ENCODE measurements around the gene ATAT1.

The ATAT1 gene

DNA sequence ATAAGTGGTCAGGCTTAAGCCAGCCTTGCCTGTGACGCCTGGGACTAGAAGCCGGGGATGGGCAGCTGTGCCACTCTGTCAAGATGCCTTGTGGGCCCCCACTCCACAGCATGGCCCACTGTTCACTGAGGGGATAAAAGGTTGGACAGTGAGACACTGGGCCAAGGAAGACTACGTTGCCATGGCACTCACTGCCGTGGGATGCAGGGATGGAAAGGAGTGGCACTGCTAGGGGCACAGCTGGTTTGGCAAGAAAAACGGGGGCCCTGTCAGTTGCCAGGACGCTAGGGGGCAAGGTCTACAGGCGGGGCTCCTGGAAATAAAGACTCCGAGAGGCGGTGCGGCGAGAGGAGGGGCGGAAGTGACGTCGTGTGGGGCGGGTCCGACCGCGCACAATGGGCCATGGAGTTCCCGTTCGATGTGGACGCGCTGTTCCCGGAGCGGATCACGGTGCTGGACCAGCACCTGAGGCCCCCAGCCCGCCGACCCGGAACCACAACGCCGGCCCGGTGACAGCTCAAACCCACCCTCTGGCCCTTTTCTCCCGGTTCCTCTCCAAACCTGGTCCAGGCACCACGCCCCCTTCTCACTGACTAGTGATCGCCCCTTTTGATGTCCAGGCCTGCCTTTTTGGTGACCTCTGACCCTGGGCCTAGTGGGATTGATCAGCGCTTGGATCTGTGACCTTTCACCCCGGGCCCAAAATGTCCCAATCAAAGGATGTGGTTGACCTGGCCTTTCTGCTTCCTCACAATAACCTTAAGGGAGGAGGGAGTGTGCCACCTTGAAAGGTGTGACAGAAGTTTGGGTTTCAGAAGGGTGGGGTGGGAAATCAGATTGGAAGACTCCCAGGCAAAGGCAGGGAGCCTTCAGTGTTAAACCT is at the start of gene ATAT1:
TSS of gene ATAT1 (plus strand) at position 391 of the 883 bp plus-strand sequence.
- peak; percentile 74 to 80 for DNase-seq (ENCODE audit: low read depth in 1 of 2, low spot score in 1 of 2)

DNA sequence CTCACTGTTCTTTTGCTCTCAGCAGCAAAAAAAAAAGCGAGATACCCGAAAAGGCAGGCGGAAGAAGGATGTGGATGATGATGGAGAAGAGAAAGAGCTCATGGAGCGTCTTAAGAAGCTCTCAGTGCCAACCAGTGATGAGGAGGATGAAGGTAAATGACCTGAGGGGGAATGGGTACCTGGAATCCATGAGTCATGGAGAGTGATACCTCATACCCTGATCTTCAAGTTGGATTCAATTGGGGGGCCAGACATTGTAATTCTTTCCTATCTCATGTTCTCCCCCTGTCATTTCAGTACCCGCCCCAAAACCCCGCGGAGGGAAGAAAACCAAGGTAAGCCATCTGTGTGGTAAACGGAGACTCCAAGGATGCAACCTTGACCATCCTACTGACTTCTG is 48.6 kb upstream of the ATAT1 start:
- DNase-seq (ENCODE audit: low read depth in 1 of 2, low spot score in 1 of 2), result no peak

DNA sequence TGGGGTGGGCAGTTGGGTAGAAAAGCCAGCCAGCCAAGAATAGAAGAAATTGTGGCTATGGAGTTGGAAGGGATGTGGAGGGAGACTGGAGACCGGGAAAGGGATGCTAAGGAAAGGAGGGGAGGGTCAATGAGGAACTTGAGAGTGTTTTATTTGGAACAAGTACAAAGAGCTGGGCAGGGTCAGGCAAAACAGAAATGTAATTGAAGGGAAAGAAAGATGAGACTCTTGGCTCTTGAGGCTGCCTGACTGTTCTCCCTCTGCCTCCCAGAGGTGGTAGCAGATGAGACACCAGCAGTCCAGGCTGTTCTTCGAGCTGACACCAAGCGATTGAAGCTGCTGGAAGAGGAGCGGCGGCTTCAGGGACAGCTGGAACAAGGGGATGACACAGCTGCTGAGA is 42.8 kb upstream of the ATAT1 start:
- no peak for DNase-seq (ENCODE audit: low read depth in 1 of 2, low spot score in 1 of 2)

DNA sequence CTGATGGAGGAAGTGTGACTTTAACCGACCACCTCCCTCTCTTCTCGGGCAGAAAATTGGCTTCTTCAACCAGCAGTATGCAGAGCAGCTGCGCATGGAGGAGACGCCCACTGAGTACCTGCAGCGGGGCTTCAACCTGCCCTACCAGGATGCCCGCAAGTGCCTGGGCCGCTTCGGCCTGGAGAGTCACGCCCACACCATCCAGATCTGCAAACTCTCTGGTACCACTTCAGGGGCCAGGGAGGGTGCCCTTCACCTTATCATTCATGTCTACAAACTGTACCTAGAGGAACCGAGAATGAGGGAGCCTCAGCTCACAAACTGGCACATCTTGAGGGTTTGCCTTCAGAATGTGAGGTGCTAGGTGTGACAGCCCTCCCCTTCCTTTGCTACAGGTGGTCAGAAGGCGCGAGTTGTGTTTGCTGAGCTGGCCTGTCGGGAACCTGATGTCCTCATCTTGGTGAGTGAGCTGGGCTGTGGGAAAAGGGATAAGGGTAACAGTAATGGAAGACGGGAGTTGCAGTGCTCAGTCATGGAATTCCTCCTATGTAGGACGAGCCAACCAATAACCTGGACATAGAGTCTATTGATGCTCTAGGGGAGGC is 36.8 kb upstream of the ATAT1 start:
- DNase-seq (ENCODE audit: low read depth in 1 of 2, low spot score in 1 of 2), result no peak

DNA sequence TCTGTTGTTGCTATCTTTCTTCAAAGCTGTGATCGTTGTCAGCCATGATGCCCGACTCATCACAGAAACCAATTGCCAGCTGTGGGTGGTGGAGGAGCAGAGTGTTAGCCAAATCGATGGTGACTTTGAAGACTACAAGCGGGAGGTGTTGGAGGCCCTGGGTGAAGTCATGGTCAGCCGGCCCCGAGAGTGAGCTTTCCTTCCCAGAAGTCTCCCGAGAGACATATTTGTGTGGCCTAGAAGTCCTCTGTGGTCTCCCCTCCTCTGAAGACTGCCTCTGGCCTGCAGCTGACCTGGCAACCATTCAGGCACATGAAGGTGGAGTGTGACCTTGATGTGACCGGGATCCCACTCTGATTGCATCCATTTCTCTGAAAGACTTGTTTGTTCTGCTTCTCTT is 36.2 kb upstream of the ATAT1 start:
- no peak for DNase-seq (ENCODE audit: low read depth in 1 of 2, low spot score in 1 of 2)

DNA sequence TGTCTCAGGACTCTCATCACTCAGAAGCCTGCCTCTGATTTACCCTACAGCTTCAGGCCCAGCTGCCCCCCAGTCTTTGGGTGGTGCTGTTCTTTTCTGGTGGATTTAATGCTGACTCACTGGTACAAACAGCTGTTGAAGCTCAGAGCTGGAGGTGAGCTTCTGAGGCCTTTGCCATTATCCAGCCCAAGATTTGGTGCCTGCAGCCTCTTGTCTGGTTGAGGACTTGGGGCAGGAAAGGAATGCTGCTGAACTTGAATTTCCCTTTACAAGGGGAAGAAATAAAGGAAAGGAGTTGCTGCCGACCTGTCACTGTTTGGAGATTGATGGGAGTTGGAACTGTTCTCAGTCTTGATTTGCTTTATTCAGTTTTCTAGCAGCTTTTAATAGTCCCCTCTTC is 35.7 kb upstream of the ATAT1 start:
- no peak for DNase-seq (ENCODE audit: low read depth in 1 of 2, low spot score in 1 of 2)

DNA sequence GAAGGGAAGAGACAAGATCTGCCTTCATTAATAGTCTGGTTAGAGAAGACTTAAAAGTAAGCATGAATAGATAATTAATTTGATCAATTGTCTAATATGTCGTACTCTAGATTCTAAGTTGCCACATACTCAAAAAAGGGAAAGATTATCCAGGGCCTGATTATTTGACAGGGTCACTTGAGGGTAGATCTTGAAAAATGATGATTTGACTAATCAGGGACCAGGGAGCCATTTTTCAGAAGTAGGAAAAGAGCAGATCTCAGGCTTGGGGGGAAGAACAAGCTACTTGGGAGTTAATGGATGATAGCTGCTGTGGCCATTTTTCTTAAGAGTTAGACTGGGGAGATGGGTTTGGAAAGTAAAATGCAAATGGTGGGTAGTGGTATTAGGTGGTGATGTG is 34.4 kb upstream of the ATAT1 start:
- no peak for DNase-seq (ENCODE audit: low read depth in 1 of 2, low spot score in 1 of 2)

DNA sequence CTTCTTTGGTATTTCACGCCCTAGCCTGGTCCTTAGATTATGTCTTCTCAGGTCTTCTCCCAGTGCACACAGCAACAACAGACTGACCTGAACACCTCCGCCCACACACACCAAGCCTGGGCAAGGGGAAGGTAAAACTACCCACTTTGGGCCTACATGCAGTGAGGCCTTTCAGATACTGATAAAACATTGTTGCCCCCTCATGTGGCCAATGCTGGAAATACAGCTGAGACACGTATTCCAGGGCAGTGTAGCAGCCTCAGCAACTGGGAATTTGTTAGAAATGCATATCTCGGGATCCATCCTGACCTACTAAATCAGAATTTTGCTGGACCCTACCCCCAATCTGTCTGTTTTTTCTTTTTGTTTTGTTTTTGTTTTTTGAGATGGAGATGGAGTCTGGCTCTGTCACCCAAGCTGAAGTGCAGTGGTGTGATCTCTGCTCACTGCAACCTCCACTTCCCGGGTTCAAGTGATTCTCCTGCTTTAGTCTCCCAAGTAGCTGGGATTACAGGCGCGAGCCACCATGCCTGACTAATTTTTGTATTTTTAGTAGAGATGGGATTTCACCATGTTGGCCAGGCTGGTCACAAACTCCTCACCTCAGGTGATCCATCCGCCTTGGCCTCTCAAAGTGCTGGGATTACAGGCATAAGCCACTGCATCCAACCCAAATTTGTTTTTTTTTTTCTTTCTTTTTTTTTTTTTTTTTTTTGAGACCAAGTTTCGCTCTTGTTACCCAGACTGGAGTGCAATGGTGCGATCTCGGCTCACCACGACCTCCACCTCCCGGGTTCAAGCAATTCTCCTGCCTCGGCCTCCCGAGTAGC is 29.1 kb upstream of the ATAT1 start:
- DNase-seq (ENCODE audit: low read depth in 1 of 2, low spot score in 1 of 2), result peak; percentile 65 to 72

DNA sequence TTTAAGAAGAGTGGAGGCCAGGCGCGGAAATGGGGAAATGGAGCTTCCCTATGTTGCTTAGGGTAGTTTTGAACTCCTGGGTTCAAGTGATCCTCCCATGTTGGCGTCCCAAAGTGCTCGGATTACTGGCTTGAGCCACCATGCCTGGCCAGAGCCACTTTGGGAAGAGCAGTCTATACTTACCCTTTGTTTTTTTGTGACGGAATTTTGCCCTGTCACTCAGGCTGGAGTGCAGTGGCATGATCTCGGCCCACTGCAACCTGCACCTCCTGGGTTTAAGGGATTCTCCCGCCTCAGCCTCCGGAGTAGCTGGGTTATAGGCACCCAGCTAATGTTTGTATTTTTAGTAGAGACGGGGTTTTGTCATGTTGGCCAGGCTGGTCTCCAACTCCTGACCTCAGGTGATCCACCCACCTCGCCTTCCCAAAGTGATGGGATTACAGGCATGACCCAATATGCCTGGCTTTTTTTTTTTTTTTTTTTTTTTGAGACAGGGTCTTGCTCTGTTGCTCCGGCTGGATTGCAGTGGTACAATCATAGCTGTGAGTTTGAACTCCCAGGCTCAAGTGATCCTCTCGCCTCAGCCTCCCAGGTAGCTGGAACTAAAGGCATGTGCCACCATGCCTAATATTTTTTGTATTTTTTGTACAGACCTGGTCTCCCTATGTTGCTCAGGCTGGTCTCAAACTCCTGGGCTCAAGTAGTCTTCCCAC is 27.6 kb upstream of the ATAT1 start:
- DNase-seq (ENCODE audit: low read depth in 1 of 2, low spot score in 1 of 2), result no peak

DNA sequence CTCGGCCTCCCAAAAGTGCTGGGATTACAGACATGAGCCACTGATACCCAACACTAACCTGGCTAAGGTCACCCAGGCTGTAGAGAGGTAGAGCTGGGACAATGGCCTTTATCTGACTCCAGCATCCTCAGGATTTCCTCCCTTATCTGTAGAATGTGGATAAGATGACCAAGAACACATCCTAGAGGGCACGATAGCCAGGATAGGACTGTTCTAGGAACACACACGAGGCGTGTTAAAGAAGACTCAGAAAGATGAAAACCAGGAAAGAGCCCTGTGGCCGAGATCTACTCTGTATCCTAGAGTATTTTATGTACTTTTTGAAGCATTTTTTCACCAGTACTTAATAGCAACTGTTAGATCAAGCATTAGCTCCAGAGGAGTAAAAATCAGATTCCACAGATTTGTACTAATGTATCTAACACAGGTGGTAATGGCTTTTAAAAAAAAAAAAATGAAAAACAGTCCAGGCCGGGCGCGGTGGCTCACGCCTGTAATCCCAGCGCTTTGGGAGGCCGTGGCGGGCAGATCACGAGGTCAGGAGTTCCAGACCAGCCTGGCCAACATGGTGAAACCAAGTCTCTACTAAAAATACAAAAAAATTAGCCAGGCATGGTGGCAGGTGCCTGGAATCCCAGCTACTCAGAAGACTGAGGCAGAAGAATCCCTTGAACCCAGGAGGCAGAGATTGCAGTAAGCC is 26.9 kb upstream of the ATAT1 start:
- no peak for DNase-seq (ENCODE audit: low read depth in 1 of 2, low spot score in 1 of 2)

DNA sequence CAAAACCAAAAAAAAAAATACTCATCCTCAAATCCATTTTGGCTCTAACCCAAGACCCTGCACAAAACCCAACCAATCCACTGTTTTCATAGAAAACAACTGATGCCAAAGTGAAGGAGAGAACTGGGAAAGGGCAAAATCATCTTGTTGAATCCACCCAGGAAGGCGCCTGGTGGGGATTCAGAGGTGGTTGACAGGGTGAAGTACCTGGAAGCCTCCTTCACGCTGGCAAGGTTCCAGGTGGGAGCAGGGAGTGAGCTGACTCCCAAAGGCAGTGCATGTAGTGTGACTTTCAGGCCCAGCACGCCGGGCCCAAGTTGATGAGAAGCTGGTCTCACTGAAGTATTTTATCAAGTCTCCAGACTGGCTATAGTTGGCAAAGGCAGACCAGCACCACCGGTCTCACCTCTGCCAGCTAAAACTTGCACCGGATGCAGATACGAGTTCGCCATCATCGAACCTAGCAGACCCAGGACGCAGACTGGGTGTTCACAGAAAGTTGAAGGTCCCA is 26.2 kb upstream of the ATAT1 start:
- DNase-seq (ENCODE audit: low read depth in 1 of 2, low spot score in 1 of 2), result no peak

DNA sequence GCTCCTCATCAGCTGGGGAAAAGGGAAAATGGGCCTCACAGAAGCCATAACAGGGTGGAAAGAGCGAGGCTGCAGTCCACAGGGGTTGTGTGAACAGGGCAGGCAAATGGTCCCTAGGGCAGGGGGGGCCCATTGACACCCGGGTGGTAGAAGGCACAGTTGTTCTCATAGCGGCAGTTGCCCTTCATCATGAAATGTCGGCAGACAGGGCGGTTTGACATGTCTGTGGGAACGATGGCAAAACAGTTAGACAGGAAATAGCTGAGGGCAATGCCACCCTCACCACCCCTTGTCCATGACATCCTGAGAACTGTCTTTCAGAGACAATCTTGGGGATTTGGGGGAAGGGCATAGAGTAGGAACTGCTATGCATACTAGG is 25.2 kb upstream of the ATAT1 start:
- no peak for DNase-seq (ENCODE audit: low read depth in 1 of 2, low spot score in 1 of 2)

DNA sequence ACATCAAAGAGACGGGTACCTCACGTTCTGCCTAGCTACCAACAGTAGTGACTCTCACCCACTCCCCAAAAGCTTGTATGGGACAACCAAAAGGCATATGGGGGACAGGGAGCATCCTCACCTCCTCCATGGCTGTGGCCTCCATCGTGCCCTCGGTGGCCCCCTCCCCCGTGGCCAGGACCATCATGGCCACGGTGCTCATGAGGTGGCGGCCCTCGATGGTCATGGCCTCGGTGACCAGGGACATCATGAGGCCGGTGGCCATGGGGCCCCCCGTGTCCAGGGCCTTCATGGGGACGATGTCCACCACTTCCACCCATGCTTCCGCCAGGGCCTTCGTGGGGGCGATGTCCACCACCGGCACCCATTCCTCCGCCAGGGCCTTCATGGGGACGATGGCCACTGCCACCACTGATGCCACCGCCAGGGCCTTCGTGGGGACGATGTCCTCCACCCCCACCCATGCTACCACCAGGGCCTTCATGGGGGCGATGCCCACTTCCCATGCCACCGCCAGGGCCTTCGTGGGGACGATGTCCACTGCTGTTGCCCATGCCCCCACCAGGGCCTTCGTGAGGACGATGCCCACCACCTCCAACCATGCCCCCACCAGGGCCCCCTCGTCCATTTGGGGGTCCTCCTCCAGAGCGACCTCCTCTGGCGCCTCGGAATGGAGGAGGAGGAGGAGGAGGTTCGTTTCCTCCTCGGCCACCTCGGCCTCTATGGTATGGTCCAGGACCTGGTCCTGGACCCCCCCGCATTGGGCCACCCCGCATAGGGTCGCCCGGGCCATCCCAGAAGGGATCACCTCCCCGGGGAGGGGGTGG is 24.6 kb upstream of the ATAT1 start:
- no peak for DNase-seq (ENCODE audit: low read depth in 1 of 2, low spot score in 1 of 2)

DNA sequence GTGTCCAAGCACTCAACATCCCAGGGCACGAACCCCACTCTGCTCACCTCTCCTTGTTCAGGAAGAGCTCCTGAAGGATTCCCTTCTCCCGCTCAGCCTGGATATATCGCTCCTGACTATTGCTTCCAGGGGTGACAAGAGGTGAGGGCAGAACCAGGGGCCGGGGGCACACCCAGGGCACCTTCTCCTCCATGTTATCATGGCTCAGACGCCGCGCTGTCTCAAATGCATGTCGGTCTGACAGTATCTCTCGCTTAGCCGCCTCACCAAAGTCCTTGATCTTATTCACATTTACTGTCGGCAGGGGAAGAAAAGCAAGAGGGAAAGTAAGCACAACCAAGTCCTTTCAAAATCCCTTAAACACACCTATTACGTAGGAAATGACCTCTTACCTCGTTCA is 22.7 kb upstream of the ATAT1 start:
- DNase-seq (ENCODE audit: low read depth in 1 of 2, low spot score in 1 of 2), result no peak

DNA sequence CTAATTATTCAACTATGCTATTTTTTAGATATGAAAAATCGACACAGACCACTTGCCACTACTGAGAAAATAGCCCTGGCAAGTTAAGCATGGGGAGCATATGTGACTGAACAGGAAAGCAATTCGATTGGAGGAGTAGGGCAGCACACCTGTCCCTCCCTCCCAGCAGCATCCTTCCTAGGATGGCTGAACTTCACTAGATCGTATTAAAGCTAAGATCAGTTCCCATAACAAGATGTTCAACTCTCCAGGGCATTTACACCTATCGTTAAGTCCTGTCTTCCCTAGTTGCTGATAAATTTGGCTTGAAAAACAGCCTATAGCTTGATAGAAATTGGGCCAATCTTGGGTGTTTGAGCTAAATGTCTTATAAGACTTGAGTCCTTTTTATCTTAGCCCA is 16.6 kb upstream of the ATAT1 start:
- no peak for DNase-seq (ENCODE audit: low read depth in 1 of 2, low spot score in 1 of 2)

DNA sequence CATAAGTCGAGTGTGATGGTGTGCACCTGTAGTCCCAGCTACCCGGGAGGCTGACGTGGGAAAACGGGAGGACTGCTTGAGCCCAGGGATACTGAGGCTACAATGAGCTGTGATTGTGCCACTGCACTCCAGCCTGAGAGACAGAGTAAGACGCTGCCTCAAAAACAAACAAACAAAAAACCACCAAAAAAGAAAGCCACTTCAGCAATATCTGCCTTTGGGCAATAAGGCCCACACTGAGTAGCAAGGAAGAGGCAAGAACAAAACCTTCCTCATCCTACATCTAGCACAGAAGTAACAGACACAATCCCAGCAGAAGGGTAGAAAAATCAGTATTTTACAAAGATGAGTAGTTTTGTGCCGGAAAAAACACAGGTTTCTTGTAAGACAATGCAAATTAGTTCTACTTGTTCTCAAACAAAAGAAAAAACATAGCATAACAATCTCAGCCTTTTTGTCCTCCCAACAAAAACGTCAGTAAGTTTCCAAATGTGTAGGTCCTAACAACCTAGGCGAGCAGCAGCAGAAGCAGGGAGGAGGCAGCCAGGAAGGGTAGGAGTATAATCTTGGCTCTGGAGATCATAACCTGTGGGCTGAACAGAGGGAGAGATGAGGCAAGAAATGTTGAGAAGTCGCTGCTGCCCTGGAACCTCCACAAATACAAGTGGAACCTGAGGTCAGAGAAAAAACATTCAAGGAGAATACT is 15.4 kb upstream of the ATAT1 start:
- no peak for DNase-seq (ENCODE audit: low read depth in 1 of 2, low spot score in 1 of 2)

DNA sequence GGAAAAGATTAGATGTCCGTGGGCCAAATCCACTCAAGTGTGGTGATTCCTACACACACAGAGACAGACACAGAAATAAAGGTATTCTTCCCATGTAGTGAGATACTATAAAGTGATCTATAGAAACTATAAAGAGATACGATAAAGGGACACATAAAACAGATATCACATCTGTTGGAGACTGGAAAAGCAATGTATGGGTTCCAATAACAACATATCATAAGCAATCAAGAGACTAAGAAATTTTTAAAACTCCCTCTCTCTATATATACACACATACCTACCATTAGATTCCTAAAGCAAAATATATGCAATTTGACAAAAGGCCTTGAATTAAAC is 14.8 kb upstream of the ATAT1 start:
- DNase-seq (ENCODE audit: low read depth in 1 of 2, low spot score in 1 of 2), result no peak

DNA sequence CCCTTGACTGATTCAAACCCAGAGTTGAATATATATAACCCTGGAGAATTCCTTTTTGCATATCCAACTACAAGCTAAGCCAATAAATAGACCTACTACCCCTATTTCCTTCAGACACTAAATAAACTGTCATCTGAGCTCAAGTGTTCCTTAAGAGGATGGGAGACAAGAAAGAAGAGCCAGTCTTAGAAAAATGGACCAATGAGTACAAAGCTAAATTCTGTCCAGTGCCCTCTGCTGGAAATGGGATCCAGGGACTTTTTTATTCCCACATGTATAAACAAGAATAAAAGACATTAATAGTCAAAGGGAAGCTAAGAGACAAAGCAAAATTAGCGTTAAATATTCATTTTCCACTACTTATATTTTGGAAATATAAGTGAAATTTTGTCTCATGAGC is 14.5 kb upstream of the ATAT1 start:
- DNase-seq (ENCODE audit: low read depth in 1 of 2, low spot score in 1 of 2), result no peak

DNA sequence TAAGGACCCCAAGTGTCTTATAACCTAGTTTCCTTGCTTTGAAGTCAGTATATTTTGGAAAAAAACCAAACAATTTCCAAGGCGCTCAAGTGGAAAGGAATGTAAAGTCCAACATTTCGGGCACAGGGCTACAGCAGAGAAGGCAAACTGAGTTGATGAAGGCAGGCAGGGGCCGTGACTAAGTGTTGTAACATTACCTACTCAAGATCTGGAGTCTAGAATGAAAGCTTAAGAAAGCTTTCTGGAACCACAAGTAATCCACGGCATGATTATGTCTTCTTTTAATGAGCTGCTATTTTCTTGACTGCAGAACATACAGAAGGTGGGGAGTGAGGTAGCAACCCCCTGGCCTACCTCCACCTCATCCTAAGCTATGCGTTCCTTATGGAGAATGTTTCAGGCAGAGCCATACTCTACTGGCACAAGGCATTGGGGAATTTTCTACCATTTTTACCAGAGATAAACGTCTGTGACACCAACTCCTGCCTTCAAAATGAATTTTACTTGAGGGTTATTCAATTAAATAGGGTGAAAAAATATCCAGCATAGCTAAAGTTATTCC is 13.9 kb upstream of the ATAT1 start:
- no peak for DNase-seq (ENCODE audit: low read depth in 1 of 2, low spot score in 1 of 2)

Data from activated CD4-positive, alpha-beta T cell treated with anti-CD3 and anti-CD28 coated beads, Interleukin-2, amount 50 U/mL, for 24 hours (primary cell).